ENCODE measurements around the gene CCDC60.

Gene CCDC60

DNA sequence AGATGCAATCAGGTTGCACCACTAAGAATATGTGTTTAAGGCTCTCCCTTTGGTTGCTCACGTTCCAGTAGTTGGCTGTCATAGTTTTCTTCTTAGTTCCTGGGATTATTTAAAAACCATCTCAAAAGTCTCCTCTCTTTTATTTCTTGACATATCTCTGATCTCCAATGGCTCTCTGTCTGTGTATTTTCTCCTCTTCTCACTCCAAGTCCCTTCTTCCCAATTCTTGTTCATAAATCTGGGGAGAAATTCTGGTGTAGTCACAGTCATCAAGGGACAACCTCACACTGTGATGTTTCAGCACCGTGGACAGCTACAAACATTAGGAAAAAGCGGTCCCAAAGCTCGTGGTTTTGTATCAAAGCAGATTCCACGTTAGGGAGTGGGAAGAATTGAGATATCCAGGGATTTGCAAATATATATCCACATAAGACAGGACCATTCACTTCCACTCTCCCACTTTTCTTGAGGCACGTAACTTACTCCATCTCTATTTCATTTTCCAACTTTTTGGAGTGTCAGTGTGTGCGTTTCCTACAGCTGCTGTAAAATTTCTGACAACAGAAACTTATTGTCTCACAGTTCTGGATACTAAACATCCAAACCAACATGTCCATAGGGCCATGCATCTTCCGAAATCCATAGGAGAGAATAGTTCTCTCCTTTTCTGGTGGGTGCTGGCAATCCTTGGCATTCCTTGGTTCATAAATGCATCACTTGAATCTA is 178.4 kb downstream of the CCDC60 start:
- no peak for DNase-seq
- Mint-ChIP-seq H3K36me3 (no peaks in the 10 kb centered on the region), H3K27me3 (peaks cover 14 to 17% of the 10 kb centered on the region in 2 donors)

DNA sequence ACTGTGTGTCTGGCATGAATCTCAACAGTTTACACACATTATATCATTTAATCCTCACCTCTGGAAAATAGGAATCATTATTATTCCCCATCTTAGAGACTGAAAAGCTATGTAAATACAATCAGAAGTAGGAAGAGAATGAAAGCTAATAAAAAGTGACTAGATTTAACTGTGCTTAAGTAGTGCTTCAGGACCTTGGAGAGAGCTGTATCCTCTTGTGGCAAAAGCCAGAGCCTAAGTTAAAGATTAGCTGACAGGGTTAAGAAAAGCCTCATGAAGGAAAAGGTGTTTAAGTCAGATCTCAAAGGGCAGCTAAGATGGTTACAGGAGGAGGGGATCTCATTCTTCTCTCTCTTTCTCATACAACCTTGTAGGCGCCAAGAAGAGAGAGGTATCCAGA is 193.7 kb downstream of the CCDC60 start:
- no peak for ATAC-seq (replicated peaks)
- Mint-ChIP-seq H3K27ac (no peak overlapping the region), H3K36me3 (no peaks in the 10 kb centered on the region), H3K9me3 (peaks cover 0 to 6% of the 10 kb centered on the region in 2 donors), H3K4me3 (no peak overlapping the region), H3K27me3 (peaks cover 0 to 7% of the 10 kb centered on the region in 2 donors), H3K4me1 (no peaks in the 10 kb centered on the region)
- no peak for DNase-seq

More for the DNA sequence above, 178.4 kb downstream of the CCDC60 start:
- H3K4me3 Mint-ChIP-seq = no peak overlapping the region
- no peaks in the 10 kb centered on the region for H3K4me1 Mint-ChIP-seq
- H3K27ac Mint-ChIP-seq = no peak overlapping the region
- ATAC-seq (replicated peaks) = no peak
- peaks cover 0 to 1% of the 10 kb centered on the region in 2 donors for H3K9me3 Mint-ChIP-seq

DNA sequence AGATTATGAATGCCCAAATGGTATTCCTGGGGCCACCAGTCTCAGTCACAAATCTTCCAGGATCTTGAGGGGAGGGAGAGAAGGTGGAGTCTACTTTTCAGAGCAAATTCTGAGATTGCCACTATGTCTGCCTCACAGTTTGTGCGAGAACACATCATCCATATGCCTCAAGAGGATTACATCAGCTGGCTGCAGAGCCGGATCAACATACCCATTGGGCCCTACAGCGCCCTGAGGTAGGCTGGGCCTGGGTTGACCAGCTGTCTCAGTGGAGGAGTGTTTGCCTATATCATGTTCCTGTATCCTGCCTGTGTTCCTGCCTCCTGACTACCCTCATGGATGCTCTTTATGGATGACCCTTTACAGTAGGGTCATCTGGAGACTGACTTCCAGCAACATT is 205.9 kb downstream of the CCDC60 start:
- H3K4me1 Mint-ChIP-seq = no peaks in the 10 kb centered on the region
- H3K36me3 Mint-ChIP-seq = no peaks in the 10 kb centered on the region
- no peak overlapping the region for H3K4me3 Mint-ChIP-seq
- ATAC-seq (replicated peaks) = no peak
- peaks cover 3 to 5% of the 10 kb centered on the region in 2 donors for H3K9me3 Mint-ChIP-seq
- peaks cover 33 to 39% of the 10 kb centered on the region in 2 donors for H3K27me3 Mint-ChIP-seq
- DNase-seq = no peak
- no peak overlapping the region for H3K27ac Mint-ChIP-seq

DNA sequence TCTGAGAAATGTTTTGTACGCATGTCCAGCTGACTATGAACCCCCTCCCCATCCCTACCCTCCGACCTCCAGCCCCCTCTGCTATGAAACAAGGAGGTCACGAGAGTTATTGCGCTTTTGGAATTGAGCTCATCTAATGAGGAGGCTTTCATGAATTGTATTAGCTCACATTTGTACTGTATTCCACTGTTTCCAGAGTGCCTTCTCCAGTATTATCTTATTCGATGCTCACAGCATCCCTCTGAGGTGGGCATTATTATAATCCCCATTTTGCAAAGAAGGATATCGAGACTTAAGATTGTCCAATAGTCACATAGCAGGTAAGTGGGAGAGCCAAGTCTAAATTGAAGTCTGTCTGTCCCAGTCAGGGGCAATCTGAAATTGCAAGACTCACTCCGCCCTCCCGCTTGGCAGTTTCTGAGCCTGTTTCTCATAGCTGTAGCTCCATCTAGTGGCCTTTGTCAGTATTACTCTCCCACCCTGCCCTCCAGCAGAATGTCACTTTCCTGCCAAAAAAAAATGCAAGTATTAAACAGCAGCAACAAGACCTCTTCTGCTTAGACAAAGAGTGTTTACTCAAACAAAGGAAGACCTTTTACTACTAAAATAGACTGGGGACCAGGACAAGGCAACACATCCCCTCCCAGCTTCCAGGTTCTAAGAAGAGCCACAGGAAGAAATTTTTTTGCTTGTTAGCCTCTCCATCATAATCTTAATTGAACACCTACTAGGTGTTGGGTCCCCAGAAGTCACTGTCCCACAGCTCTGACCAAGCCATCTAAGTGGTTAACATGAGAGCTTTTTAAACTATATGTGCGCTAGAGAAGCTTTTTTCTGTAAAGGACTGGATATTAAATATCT is 210.5 kb downstream of the CCDC60 start:
- peak; percentile 71 to 73 for ATAC-seq (replicated peaks)
- Mint-ChIP-seq H3K4me1 (no peaks in the 10 kb centered on the region), H3K4me3 (no peak overlapping the region), H3K36me3 (no peaks in the 10 kb centered on the region), H3K9me3 (no peaks in the 10 kb centered on the region), H3K27ac (no peak overlapping the region), H3K27me3 (peaks cover 43 to 48% of the 10 kb centered on the region in 2 donors)
- DNase-seq = peak; percentile 34

DNA sequence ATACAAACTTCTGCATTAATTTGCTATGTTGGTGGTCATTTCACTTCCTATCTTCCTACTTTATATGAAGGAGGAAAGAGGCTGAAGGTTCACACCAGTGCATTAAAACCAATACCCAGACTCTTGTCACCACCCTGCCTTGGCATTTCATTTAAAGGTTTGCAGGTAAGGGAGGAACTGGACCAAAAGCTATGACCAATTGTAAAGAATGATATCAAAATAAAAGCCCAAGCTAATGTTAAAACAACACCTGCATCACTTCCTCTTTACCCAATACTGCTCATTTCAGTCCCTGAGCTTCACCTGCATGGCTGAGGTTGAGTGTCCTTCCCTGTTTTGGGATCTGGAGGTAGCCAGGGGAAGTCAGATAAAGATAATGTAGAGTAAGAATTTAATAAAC is 211.8 kb downstream of the CCDC60 start:
- H3K36me3 Mint-ChIP-seq = no peaks in the 10 kb centered on the region
- peaks cover 46 to 47% of the 10 kb centered on the region in 2 donors for H3K27me3 Mint-ChIP-seq
- ATAC-seq (replicated peaks) = no peak
- H3K4me1 Mint-ChIP-seq = no peaks in the 10 kb centered on the region
- H3K4me3 Mint-ChIP-seq = no peak overlapping the region
- H3K27ac Mint-ChIP-seq = no peak overlapping the region
- H3K9me3 Mint-ChIP-seq = no peaks in the 10 kb centered on the region
- DNase-seq = no peak

DNA sequence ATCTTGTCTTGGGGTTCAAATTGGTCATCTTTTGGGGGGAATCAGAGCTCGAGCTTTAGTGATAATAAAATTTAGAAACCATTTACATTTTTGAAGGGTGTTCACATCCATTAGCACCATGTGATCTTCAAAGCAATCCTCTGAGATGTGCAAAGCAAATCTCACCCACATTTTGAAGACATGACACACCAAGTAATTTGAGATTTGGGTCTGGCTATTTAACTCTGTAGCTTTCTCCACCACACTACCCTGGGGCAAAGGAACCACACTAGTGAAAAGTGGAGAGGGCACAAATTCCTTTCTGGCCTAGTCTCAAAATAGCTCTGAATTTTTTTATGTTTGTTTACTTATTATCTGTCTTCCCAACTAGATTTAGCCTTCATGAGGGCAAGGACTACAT is 212.5 kb downstream of the CCDC60 start:
- Mint-ChIP-seq H3K27ac (no peak overlapping the region), H3K36me3 (no peaks in the 10 kb centered on the region), H3K4me3 (no peak overlapping the region), H3K9me3 (no peaks in the 10 kb centered on the region), H3K4me1 (no peaks in the 10 kb centered on the region), H3K27me3 (peaks cover 41 to 44% of the 10 kb centered on the region in 2 donors)
- ATAC-seq (replicated peaks) (no peak), DNase-seq (no peak)

DNA sequence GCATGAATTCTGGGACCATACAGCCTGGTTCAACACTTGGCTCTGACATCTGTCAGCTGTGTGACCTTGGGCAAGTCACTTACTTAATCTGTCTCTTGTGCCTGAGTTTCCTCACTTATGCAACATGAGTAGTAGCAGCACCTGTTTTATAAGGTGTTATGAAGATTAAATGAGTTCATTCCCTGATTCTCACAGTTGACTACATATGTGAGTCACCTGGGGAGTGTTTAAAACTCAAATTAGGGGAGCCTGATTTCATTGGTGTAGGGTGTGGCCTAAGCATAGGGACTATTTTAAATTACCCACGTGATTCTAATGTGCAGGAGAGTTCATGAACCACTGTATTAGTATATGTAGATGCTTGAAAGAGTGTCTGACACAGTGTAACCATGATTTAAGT is 222.3 kb downstream of the CCDC60 start:
- H3K4me3 Mint-ChIP-seq = no peak overlapping the region
- no peak overlapping the region for H3K27ac Mint-ChIP-seq
- ATAC-seq (replicated peaks) = no peak
- no peaks in the 10 kb centered on the region for H3K36me3 Mint-ChIP-seq
- H3K4me1 Mint-ChIP-seq = no peaks in the 10 kb centered on the region
- H3K27me3 Mint-ChIP-seq = peaks cover 13 to 21% of the 10 kb centered on the region in 2 donors
- no peak for DNase-seq
- H3K9me3 Mint-ChIP-seq = peaks cover 0 to 2% of the 10 kb centered on the region in 2 donors

DNA sequence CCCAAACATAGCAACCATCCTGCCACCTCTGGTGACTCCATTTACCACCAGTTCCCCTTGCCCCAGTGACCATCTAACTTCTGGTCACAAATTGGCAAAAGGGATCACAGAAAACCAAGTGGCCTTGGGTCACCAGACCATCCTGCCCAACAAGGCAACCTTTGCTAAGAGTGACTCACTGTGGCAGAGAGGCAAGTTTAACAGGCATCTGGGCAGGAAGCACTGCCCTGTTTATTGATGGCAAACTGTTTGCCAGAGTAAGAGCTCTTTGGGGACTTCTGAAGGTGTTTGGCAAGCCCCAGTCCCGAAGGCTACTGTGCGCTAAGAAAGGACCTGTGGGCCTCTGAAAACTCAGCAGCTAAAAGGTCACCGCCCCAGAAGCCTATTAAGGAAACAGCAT is 230.9 kb downstream of the CCDC60 start:
- H3K4me3 Mint-ChIP-seq = no peak overlapping the region
- H3K27ac Mint-ChIP-seq = no peak overlapping the region
- no peaks in the 10 kb centered on the region for H3K4me1 Mint-ChIP-seq
- ATAC-seq (replicated peaks) (no peak), DNase-seq (no peak)
- H3K36me3 Mint-ChIP-seq = no peaks in the 10 kb centered on the region
- H3K9me3 Mint-ChIP-seq = no peaks in the 10 kb centered on the region
- peaks cover 8 to 30% of the 10 kb centered on the region in 2 donors for H3K27me3 Mint-ChIP-seq

DNA sequence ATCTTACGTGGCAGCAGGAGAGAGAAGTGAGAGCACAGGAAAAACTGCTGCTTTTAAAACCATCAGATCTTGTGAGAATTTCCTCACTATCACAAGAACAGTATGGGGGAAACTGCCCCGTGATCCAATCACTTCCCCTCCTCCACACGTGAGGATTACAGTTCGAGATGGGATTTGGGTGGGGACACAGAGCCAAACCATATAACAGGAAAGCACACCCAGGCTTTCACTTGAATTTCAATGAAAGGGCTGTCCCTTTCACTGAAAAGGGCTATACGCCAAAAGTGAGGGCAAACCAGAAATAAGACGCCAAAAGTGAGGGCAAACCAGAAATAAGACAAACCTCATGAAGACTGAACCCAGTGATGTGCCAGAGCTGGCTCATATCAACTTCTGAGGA is 236.2 kb downstream of the CCDC60 start:
- no peak for ATAC-seq (replicated peaks)
- Mint-ChIP-seq H3K4me3 (no peak overlapping the region), H3K9me3 (peaks cover 0 to 6% of the 10 kb centered on the region in 2 donors), H3K36me3 (no peaks in the 10 kb centered on the region), H3K4me1 (no peaks in the 10 kb centered on the region), H3K27me3 (peaks cover 4 to 30% of the 10 kb centered on the region in 2 donors), H3K27ac (no peak overlapping the region)
- DNase-seq = no peak

DNA sequence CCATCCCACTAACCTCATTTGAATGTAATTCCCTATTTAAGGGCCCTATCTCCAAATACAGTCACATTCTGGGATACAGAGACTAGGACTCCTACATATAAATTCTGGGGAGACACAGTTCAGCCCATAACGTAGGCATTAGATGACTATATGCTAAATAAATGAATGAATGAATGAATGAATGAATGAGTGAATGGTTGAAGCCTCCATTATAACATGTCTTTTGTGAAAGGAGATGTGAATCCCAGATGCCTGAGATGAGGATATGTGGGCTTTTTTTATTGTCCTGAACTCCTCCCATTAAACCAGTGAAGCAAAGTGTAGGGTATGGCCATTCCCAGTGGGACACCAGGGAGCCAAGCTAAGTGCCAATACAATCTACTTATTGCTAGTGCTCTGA is 238.6 kb downstream of the CCDC60 start:
- no peak for DNase-seq
- H3K4me3 Mint-ChIP-seq = no peak overlapping the region
- H3K27ac Mint-ChIP-seq = no peak overlapping the region
- peaks cover 13 to 37% of the 10 kb centered on the region in 2 donors for H3K27me3 Mint-ChIP-seq
- no peak for ATAC-seq (replicated peaks)
- H3K36me3 Mint-ChIP-seq = no peaks in the 10 kb centered on the region
- H3K4me1 Mint-ChIP-seq = no peaks in the 10 kb centered on the region
- H3K9me3 Mint-ChIP-seq = peaks cover 0 to 6% of the 10 kb centered on the region in 2 donors

DNA sequence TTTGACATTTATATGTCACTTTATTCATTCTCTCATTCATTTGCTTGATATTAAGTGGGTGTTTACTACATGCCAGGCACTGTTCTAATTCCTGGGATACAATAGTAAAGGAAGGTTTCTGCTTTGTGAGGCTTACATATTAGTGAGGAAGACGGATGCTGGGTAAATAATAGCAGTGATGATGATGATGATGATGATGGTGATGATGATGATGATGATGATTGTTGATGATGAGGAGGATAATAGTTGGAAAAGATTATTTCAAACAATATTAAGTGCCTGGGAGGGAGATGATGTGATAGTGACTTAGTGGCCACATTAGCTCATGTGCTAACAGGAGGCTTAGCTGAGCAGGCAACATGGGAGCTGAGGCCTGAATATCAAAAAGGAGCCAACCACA is 239.7 kb downstream of the CCDC60 start:
- Mint-ChIP-seq H3K4me1 (no peaks in the 10 kb centered on the region), H3K9me3 (peaks cover 0 to 6% of the 10 kb centered on the region in 2 donors), H3K36me3 (no peaks in the 10 kb centered on the region), H3K27me3 (peaks cover 13 to 37% of the 10 kb centered on the region in 2 donors), H3K4me3 (no peak overlapping the region), H3K27ac (no peak overlapping the region)
- no peak for ATAC-seq (replicated peaks)
- DNase-seq = no peak

DNA sequence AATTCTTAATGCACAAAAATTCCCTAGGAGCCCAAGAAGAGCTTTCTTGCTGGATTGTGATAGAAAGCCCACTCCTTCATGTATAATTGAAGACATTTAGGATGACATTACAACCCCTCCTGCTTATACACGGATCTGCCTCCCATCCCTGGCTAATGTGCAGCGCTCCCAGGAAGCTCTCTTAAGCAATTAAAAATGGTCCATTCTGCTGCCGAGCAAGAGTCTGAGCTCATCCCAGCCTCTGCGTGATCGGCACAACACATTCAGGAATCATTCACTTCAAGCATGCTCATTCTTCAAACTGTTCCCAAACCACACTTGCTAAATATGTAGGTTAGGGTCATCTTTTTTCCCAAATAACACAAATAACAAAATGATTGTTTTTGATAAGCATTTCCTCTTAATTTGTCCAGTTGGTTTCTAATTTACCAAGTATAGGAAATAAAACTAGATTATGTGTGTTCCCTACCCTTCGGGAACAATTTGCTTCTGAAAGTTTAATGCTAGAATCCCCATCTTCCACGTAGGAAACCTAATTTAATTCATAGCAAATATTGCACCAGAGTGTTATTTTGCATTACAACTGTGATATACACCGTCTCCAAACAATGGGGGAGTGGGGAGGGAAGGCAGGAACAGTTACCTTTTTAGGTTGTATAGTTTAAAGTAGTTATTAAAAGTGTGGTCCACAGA is 241.7 kb downstream of the CCDC60 start:
- Mint-ChIP-seq H3K36me3 (no peaks in the 10 kb centered on the region), H3K27ac (no peak overlapping the region), H3K4me1 (no peaks in the 10 kb centered on the region), H3K9me3 (peaks cover 0 to 6% of the 10 kb centered on the region in 2 donors), H3K4me3 (no peak overlapping the region), H3K27me3 (peaks cover 13 to 31% of the 10 kb centered on the region in 2 donors)
- DNase-seq (no peak), ATAC-seq (replicated peaks) (no peak)

DNA sequence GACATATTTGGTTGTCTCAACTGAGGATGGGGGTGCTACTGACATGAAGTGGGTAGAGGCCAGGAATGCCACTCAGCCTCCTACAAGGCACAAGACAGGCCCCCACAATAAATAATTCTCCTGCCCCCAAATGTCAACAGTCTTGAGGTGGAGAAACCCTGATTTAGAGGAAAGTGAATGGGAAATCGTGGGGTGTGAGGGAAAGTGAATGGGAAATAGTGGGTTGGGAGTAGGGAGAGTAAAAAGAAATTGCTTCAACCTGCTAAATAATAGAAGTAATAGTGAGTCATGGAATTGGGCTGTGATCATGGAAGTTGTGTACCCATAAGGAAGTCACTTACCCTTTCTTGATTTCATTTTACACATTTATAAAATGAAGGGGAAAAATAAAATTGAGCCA is 242.4 kb downstream of the CCDC60 start:
- Mint-ChIP-seq H3K4me1 (no peaks in the 10 kb centered on the region), H3K9me3 (peaks cover 0 to 6% of the 10 kb centered on the region in 2 donors), H3K27me3 (peaks cover 13 to 31% of the 10 kb centered on the region in 2 donors), H3K27ac (no peak overlapping the region), H3K36me3 (no peaks in the 10 kb centered on the region), H3K4me3 (no peak overlapping the region)
- ATAC-seq (replicated peaks) = no peak
- DNase-seq = no peak

DNA sequence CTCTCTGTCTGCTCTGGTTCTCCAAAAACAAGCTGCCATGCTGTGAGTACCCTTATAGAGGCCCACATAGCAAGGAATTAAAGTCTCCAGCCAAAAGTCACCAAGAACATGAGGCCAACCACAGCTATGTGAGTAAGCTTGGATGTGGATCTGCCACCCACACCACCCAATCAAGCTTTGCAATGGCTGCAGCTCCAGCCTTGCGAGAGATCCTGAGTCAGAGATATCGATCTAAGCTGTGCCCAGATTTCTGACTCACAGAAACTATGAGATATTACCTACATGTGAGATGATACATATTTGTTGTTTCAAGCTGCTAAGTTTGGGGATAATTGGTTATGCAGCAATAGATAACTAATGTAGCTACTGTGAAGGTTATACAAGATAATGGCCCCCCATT is 243.6 kb downstream of the CCDC60 start:
- peaks cover 0 to 4% of the 10 kb centered on the region in 2 donors for H3K9me3 Mint-ChIP-seq
- H3K4me3 Mint-ChIP-seq = no peak overlapping the region
- no peaks in the 10 kb centered on the region for H3K4me1 Mint-ChIP-seq
- H3K27me3 Mint-ChIP-seq = peaks cover 13 to 24% of the 10 kb centered on the region in 2 donors
- H3K27ac Mint-ChIP-seq = no peak overlapping the region
- DNase-seq (no peak), ATAC-seq (replicated peaks) (no peak)
- no peaks in the 10 kb centered on the region for H3K36me3 Mint-ChIP-seq

All from stimulated activated naive B cell treated with anti-CD40 and anti-IgM and Interleukin-4, amounts not matched to agents 10 μg/mL and 1 μg/mL and 100 μg/mL, for 72 hours (primary cell).